Ascending aorta (tissue), 2 donors: ENCODE data around the gene SLC7A9. TPM values are rescaled to one million over a fixed set of nuclear protein-coding genes. Genes with fewer than 3 reads are reported as not detected.

ENCODE experiments used
- DNase-seq, 2 donors: peaks; one replicate each; pipeline ENCODE4 v3.0.0-alpha.2; 2019; ENCODE audit warnings: low spot score in 2 of 2
- H3K27ac ChIP-seq, 2 donors: fragments of 200-600 bp; sonication (generic); one replicate each; pipeline ENCODE4 v1.5.1; 2016 to 2017; ENCODE audit warnings: mild to moderate bottlenecking in 1 of 2
- H3K27me3 ChIP-seq: fragments of 200-600 bp; sonication (generic); one replicate; pipeline ENCODE4 v1.5.1; 2017
- H3K36me3 ChIP-seq, 2 donors: fragments of 200-600 bp; sonication (generic); one replicate each; pipeline ENCODE4 v1.5.1; 2016
- H3K4me1 ChIP-seq, 2 donors: fragments of 200-600 bp; sonication (generic); one replicate each; pipeline ENCODE4 v1.5.1; 2016 to 2017; ENCODE audit warnings: mild to moderate bottlenecking in 1 of 2
- H3K4me3 ChIP-seq, 2 donors: fragments of 200-600 bp; sonication (generic); one replicate each; pipeline ENCODE4 v1.5.1; 2016 to 2017; ENCODE audit warnings: mild to moderate bottlenecking in 1 of 2
- H3K9me3 ChIP-seq, 2 donors: fragments of 200-600 bp; sonication (generic); one replicate each; pipeline ENCODE4 v1.5.1; 2016
- CTCF ChIP-seq, 3 experiments: fragments of 200-600 bp in 2 of 3; fragments of 450-650 bp in 1 of 3; sonication (generic) in 2 of 3; IDR thresholded peaks; one replicate each; pipeline ENCODE4 v1.5.1; 2016 to 2019; ENCODE audit warnings: antibody characterized with exemption in 3 of 3, mild to moderate bottlenecking in 1 of 3, moderate library complexity in 1 of 3
- intact Hi-C: fragments of 100-400 bp; cut with DNase I; formaldehyde crosslinking; loops from one replicate; pipeline ENCODE4 v1.15.1; 2023
- total RNA-seq: library from RNA; depleted of rRNA; stranded (reverse); fragments of >200 nt; gene quantifications from one replicate; pipeline ENCODE4 v1.1.0, GENCODE V29; 2016

SLC7A9 gene
- total RNA-seq, 1 donor from 2014 or later, result not detected

GRCh38 chr19:32812571-32812970 lies 57.0 kb downstream of the SLC7A9 start:
- no peak for DNase-seq
- no peak overlapping the region for H3K27ac ChIP-seq
- no peaks in the 10 kb centered on the region for H3K9me3 ChIP-seq

GRCh38 chr19:32812036-32812435 lies 57.5 kb downstream of the SLC7A9 start:
- no peaks in the 10 kb centered on the region for H3K36me3 ChIP-seq
- DNase-seq, result no peak
- no peak for TF ChIP-seq CTCF (IDR thresholded peaks at IDR 0.05)
- H3K27me3 ChIP-seq, result no peaks in the 10 kb centered on the region
- no peaks in the 10 kb centered on the region for H3K4me1 ChIP-seq
- no peak overlapping the region for H3K27ac ChIP-seq
- H3K4me3 ChIP-seq, result no peak overlapping the region
- intact Hi-C loops, result no loop called here
- H3K9me3 ChIP-seq, result no peaks in the 10 kb centered on the region

More at GRCh38 chr19:32812571-32812970, 57.0 kb downstream of the SLC7A9 start:
- Histone ChIP-seq H3K4me1 (no peaks in the 10 kb centered on the region), H3K36me3 (no peaks in the 10 kb centered on the region), H3K4me3 (no peak overlapping the region), H3K27me3 (no peaks in the 10 kb centered on the region)
- TF ChIP-seq CTCF (IDR thresholded peaks at IDR 0.05), result no peak
- intact Hi-C loops, result no loop called here

- no peak overlapping the region for H3K27ac ChIP-seq
- intact Hi-C loops, result no loop called here
- no peak for DNase-seq
- no peak overlapping the region for H3K4me3 ChIP-seq
- TF ChIP-seq CTCF (IDR thresholded peaks at IDR 0.05), result no peak
- no peaks in the 10 kb centered on the region for H3K9me3 ChIP-seq
- no peaks in the 10 kb centered on the region for H3K4me1 ChIP-seq
- H3K36me3 ChIP-seq, result no peaks in the 10 kb centered on the region
- H3K27me3 ChIP-seq, result no peaks in the 10 kb centered on the region
These were observed 58.4 kb downstream of the SLC7A9 start for GRCh38 chr19:32811151-32811550.

DNA sequence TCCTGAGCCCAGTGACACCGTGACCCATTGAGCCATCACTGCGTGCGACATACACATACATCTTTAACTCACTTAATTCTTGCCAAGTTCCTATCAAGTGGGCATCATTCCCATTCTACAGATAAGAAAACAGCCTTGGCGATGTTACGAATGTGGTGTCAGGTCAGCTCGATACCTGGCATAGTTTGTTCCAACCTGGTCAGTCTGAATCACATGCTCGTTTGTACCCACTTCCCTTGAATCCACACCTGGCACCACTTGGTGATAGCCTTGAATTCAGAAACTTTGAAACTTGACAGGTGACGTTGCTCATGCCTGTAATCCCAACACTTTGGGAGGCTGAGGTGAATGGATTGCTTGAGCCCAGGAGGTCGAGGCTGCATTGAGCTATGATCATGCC lies 59.1 kb downstream of the SLC7A9 start:
- intact Hi-C loops, result no loop called here

GRCh38 chr19:32809754-32810153 lies 59.8 kb downstream of the SLC7A9 start:
- no peak for DNase-seq
- TF ChIP-seq CTCF (IDR thresholded peaks at IDR 0.05), result no peak
- intact Hi-C loops, result no loop called here
- Histone ChIP-seq H3K27ac (no peak overlapping the region), H3K27me3 (no peaks in the 10 kb centered on the region), H3K4me1 (no peaks in the 10 kb centered on the region), H3K36me3 (no peaks in the 10 kb centered on the region), H3K4me3 (no peak overlapping the region), H3K9me3 (no peaks in the 10 kb centered on the region)

More for the DNA sequence above, 59.1 kb downstream of the SLC7A9 start:
- H3K9me3 ChIP-seq, result no peaks in the 10 kb centered on the region
- DNase-seq, result no peak
- TF ChIP-seq CTCF (IDR thresholded peaks at IDR 0.05), result no peak
- H3K27me3 ChIP-seq, result no peaks in the 10 kb centered on the region
- no peak overlapping the region for H3K4me3 ChIP-seq
- H3K4me1 ChIP-seq, result no peaks in the 10 kb centered on the region
- H3K27ac ChIP-seq, result no peak overlapping the region
- H3K36me3 ChIP-seq, result no peaks in the 10 kb centered on the region

DNA sequence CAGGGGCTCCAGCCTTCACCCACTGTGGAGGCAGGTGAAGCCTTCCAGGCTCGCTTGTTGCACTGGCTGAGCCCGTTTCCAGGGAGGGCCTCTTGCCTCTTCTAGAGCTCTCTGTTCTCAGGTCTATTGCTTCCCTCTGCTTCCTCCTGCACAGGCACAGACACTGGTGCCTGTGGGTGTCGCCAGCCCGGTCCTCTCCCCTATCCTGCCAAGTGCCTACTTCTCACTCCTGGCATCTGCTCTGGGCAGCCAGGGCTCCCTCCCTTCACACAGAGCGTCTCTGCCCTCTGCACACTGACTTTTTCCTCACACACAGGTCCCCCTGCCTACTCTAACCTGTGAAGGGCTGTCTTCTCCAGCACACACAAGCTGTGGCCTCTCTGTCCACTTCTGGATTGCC lies 60.3 kb downstream of the SLC7A9 start:
- intact Hi-C loops, result no loop called here
- Histone ChIP-seq H3K9me3 (no peaks in the 10 kb centered on the region), H3K27ac (no peak overlapping the region), H3K27me3 (no peaks in the 10 kb centered on the region), H3K4me3 (no peak overlapping the region), H3K4me1 (no peaks in the 10 kb centered on the region), H3K36me3 (no peaks in the 10 kb centered on the region)
- no peak for TF ChIP-seq CTCF (IDR thresholded peaks at IDR 0.05)
- DNase-seq, result no peak
